Endodermal cell (in vitro differentiated cells): ENCODE data around the gene DTX3. TPM values are rescaled to one million over a fixed set of nuclear protein-coding genes. Genes with fewer than 3 reads are reported as not detected.

Source experiments
- DNase-seq: peaks from one replicate; pipeline ENCODE4 v3.0.0-alpha.2; 2017
- H3K27ac ChIP-seq: 2 replicates; pipeline ENCODE4 v1.5.1; 2013; ENCODE audit warnings: mild to moderate bottlenecking, low read depth, low read length, moderate library complexity
- H3K27me3 ChIP-seq: 2 replicates; pipeline ENCODE4 v1.6.1; 2013; ENCODE audit warnings: mild to moderate bottlenecking, low read length, moderate library complexity; ENCODE audit not compliant: insufficient read depth, control insufficient read depth, poor library complexity, severe bottlenecking
- H3K36me3 ChIP-seq: 2 replicates; pipeline ENCODE4 v1.7.0; 2013; ENCODE audit warnings: mild to moderate bottlenecking, low read length, moderate library complexity; ENCODE audit not compliant: control insufficient read depth, insufficient read depth
- H3K4me1 ChIP-seq: one replicate; pipeline ENCODE4 v1.7.0; 2013; ENCODE audit warnings: low read length; ENCODE audit not compliant: control insufficient read depth, insufficient read depth
- H3K4me3 ChIP-seq: 2 replicates; pipeline ENCODE4 v1.5.1; 2013; ENCODE audit warnings: mild to moderate bottlenecking, low read length, moderate library complexity
- H3K9ac ChIP-seq: 2 replicates; pipeline ENCODE4 v1.6.1; 2013; ENCODE audit warnings: mild to moderate bottlenecking, low read length, moderate library complexity; ENCODE audit not compliant: poor library complexity, severe bottlenecking; ENCODE audit errors: extremely low read depth
- H3K9me3 ChIP-seq: 2 replicates; pipeline ENCODE4 v1.6.1; 2013; ENCODE audit warnings: mild to moderate bottlenecking, low read length, moderate library complexity; ENCODE audit not compliant: control insufficient read depth
- H3K27ac Mint-ChIP-seq: 2 replicates; pipeline ENCODE4 v1.8.0; 2020; ENCODE audit warnings: mixed read lengths
- H3K27me3 Mint-ChIP-seq: 2 replicates; pipeline ENCODE4 v1.8.0; 2021; ENCODE audit warnings: mild to moderate bottlenecking, mixed read lengths; ENCODE audit not compliant: insufficient read depth
- H3K36me3 Mint-ChIP-seq: 2 replicates; pipeline ENCODE4 v1.8.0; 2020; ENCODE audit warnings: low read depth, mixed read lengths
- H3K4me1 Mint-ChIP-seq: 2 replicates; pipeline ENCODE4 v1.8.0; 2020; ENCODE audit warnings: mixed read lengths
- H3K4me3 Mint-ChIP-seq: 2 replicates; pipeline ENCODE4 v1.8.0; 2020; ENCODE audit warnings: mild to moderate bottlenecking, moderate library complexity, mixed read lengths
- H3K9me3 Mint-ChIP-seq: 2 replicates; pipeline ENCODE4 v1.8.0; 2020; ENCODE audit warnings: mild to moderate bottlenecking, mixed read lengths
- WGBS, 2 experiments: methylation state at CpG; one replicate each; pipeline versions ENCODE4 v1.1.5 to v1.1.7; 2013; ENCODE audit warnings: missing lambda C conversion rate in 2 of 2, mixed read lengths in 1 of 2; ENCODE audit not compliant: insufficient coverage in 1 of 2, insufficient read length in 1 of 2; 5-methylcytosine and 5-hydroxymethylcytosine counted together
- total RNA-seq, 2 donors: library from RNA; stranded (reverse); fragmentation: NEBNext Ultra II Directional in 1 of 2; extraction: Animal tissue kit (Norgen Biotek cat#: 25700) in 1 of 2; gene quantifications; 2 replicates in 1 of 2; 3 replicates in 1 of 2; pipeline ENCODE4 v1.2.1, GENCODE V29; 2021
- TF ChIP-seq, protein P1 (sequence below): fragments of 200-600 bp; sonication (generic); conservative IDR thresholded peaks from 2 replicates; pipeline ENCODE4 v1.5.0; 2021; ENCODE audit warnings: antibody characterized with exemption, mild to moderate bottlenecking

Gene DTX3
- total RNA-seq, 2 donors from 2014 or later: 59.6 to 62.6 TPM

- no peak overlapping the region for H3K4me3 Mint-ChIP-seq
- Histone ChIP-seq H3K36me3 (no peaks in the 10 kb centered on the region), H3K9me3 (no peaks in the 10 kb centered on the region), H3K27me3 (peaks cover 24% of the 10 kb centered on the region), H3K27ac (no peak overlapping the region), H3K4me3 (no peak overlapping the region), H3K4me1 (no peaks in the 10 kb centered on the region), H3K9ac (no peak overlapping the region)
- no peaks in the 10 kb centered on the region for H3K9me3 Mint-ChIP-seq
- no peaks in the 10 kb centered on the region for H3K4me1 Mint-ChIP-seq
- 89 to 92% methylated on average over 7 to 9 of the region's 9 CpGs for WGBS, 2 experiments
- H3K36me3 Mint-ChIP-seq: peaks cover 43% of the 10 kb centered on the region
- TF ChIP-seq, protein P1, sequence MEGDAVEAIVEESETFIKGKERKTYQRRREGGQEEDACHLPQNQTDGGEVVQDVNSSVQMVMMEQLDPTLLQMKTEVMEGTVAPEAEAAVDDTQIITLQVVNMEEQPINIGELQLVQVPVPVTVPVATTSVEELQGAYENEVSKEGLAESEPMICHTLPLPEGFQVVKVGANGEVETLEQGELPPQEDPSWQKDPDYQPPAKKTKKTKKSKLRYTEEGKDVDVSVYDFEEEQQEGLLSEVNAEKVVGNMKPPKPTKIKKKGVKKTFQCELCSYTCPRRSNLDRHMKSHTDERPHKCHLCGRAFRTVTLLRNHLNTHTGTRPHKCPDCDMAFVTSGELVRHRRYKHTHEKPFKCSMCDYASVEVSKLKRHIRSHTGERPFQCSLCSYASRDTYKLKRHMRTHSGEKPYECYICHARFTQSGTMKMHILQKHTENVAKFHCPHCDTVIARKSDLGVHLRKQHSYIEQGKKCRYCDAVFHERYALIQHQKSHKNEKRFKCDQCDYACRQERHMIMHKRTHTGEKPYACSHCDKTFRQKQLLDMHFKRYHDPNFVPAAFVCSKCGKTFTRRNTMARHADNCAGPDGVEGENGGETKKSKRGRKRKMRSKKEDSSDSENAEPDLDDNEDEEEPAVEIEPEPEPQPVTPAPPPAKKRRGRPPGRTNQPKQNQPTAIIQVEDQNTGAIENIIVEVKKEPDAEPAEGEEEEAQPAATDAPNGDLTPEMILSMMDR: no peak
- no peak overlapping the region for H3K27ac Mint-ChIP-seq
- peaks cover 2% of the 10 kb centered on the region for H3K27me3 Mint-ChIP-seq
- DNase-seq: no peak
These were observed 27.9 kb upstream of the DTX3 start for GRCh38 chr12:57576613-57577160.

GRCh38 chr12:57577981-57578758 lies 26.5 kb upstream of the DTX3 start:
- Histone ChIP-seq H3K9me3 (no peaks in the 10 kb centered on the region), H3K27me3 (peaks cover 28% of the 10 kb centered on the region), H3K9ac (no peak overlapping the region), H3K36me3 (no peaks in the 10 kb centered on the region), H3K27ac (no peak overlapping the region), H3K4me1 (no peaks in the 10 kb centered on the region), H3K4me3 (no peak overlapping the region)
- peaks cover under 1% of the 10 kb centered on the region for H3K4me1 Mint-ChIP-seq
- H3K9me3 Mint-ChIP-seq: no peaks in the 10 kb centered on the region
- no peak overlapping the region for H3K27ac Mint-ChIP-seq
- TF ChIP-seq, protein P1: no peak
- H3K4me3 Mint-ChIP-seq: no peak overlapping the region
- WGBS, 2 experiments: 92 to 93% methylated on average over 12 of the region's 12 CpGs
- H3K36me3 Mint-ChIP-seq: peaks cover 36% of the 10 kb centered on the region
- DNase-seq: no peak
- peaks cover 2% of the 10 kb centered on the region for H3K27me3 Mint-ChIP-seq

GRCh38 chr12:57579011-57579410 lies 25.6 kb upstream of the DTX3 start:
- no peak overlapping the region for H3K9ac ChIP-seq
- H3K4me3 ChIP-seq: no peak overlapping the region
- H3K27me3 Mint-ChIP-seq: peaks cover 2% of the 10 kb centered on the region
- no peaks in the 10 kb centered on the region for H3K36me3 ChIP-seq
- H3K36me3 Mint-ChIP-seq: peaks cover 36% of the 10 kb centered on the region
- peaks cover 6% of the 10 kb centered on the region for H3K4me1 Mint-ChIP-seq
- H3K4me3 Mint-ChIP-seq: no peak overlapping the region
- no peaks in the 10 kb centered on the region for H3K4me1 ChIP-seq
- no peak overlapping the region for H3K27ac ChIP-seq
- H3K9me3 ChIP-seq: no peaks in the 10 kb centered on the region
- peaks cover 31% of the 10 kb centered on the region for H3K27me3 ChIP-seq
- no peak for DNase-seq
- no peaks in the 10 kb centered on the region for H3K9me3 Mint-ChIP-seq
- 94 to 100% methylated on average over 2 of the region's 2 CpGs for WGBS, 2 experiments
- H3K27ac Mint-ChIP-seq: no peak overlapping the region
- TF ChIP-seq, protein P1: no peak
